CD4-positive, alpha-beta T cell (primary cell): ENCODE measurements around the gene CACNA1B. TPM values are rescaled to one million over a fixed set of nuclear protein-coding genes. Genes with fewer than 3 reads are reported as not detected.

Source experiments
- ATAC-seq: fragments of 200-7000 bp; cut with Tn5 transposase; one replicate; pipeline ENCODE4 v1.10.0; 2022; ENCODE audit warnings: mild to moderate bottlenecking; ENCODE audit not compliant: poor library complexity
- CTCF ChIA-PET: fragments of 350-600 bp; sonication (Branson Sonifier 250); formaldehyde crosslinking; loops from one replicate; lab custom pipeline; 2021; ENCODE audit warnings: antibody characterized with exemption, inconsistent platforms; lab: Charles Lee
- POLR2A ChIA-PET: fragments of 350-600 bp; sonication (Branson Sonifier 250); formaldehyde crosslinking; loops from one replicate; lab custom pipeline; 2021; ENCODE audit warnings: antibody characterized with exemption, inconsistent platforms; lab: Charles Lee
- DNase-seq, 14 experiments: peaks; one replicate each; pipeline ENCODE4 v3.0.0-alpha.2; 2013 to 2020; ENCODE audit warnings: mixed read lengths in 2 of 14
- H3K27ac ChIP-seq, 2 donors: one replicate each; pipeline versions ENCODE4 v1.5.1 to v1.7.0; 2013; ENCODE audit warnings: low read length in 2 of 2, low read depth in 1 of 2, mild to moderate bottlenecking in 1 of 2
- H3K27me3 ChIP-seq, 2 experiments: 1 replicate in 1 of 2; 2 replicates in 1 of 2; pipeline versions ENCODE4 v1.6.1 to v1.7.0; 2013; ENCODE audit warnings: low read length in 2 of 2, control low read depth in 1 of 2, mild to moderate bottlenecking in 1 of 2, moderate library complexity in 1 of 2; ENCODE audit not compliant: insufficient read depth in 2 of 2, control insufficient read depth in 1 of 2
- H3K36me3 ChIP-seq: one replicate; pipeline ENCODE4 v1.6.1; 2013; ENCODE audit warnings: low read length, control low read depth; ENCODE audit not compliant: insufficient read depth
- H3K4me1 ChIP-seq: one replicate; pipeline ENCODE4 v1.6.1; 2013; ENCODE audit warnings: low read length, control low read depth; ENCODE audit not compliant: insufficient read depth
- H3K4me3 ChIP-seq: one replicate; pipeline ENCODE4 v1.5.1; 2013; ENCODE audit warnings: mild to moderate bottlenecking, low read length, moderate library complexity
- H3K9me3 ChIP-seq, 2 experiments: 1 replicate in 1 of 2; 2 replicates in 1 of 2; pipeline versions ENCODE4 v1.6.1 to v1.7.0; 2013; ENCODE audit warnings: low read length in 2 of 2, mild to moderate bottlenecking in 2 of 2, control low read depth in 1 of 2, moderate library complexity in 1 of 2; ENCODE audit not compliant: control insufficient read depth in 1 of 2, insufficient read depth in 1 of 2
- H3K27ac Mint-ChIP-seq: one replicate; pipeline ENCODE4 v1.8.0; 2020; ENCODE audit warnings: mixed read lengths
- H3K27me3 Mint-ChIP-seq: one replicate; pipeline ENCODE4 v1.8.0; 2021; ENCODE audit warnings: mixed read lengths
- H3K36me3 Mint-ChIP-seq: one replicate; pipeline ENCODE4 v1.8.0; 2021; ENCODE audit warnings: low read depth, mixed read lengths
- H3K4me1 Mint-ChIP-seq: one replicate; pipeline ENCODE4 v1.8.0; 2021; ENCODE audit warnings: low read depth, mixed read lengths
- H3K4me3 Mint-ChIP-seq: one replicate; pipeline ENCODE4 v1.8.0; 2020; ENCODE audit warnings: mild to moderate bottlenecking, mixed read lengths
- H3K9me3 Mint-ChIP-seq: one replicate; pipeline ENCODE4 v1.8.0; 2020; ENCODE audit warnings: mixed read lengths
- intact Hi-C, 2 experiments: fragments of 100-400 bp; cut with DNase I in 1 of 2; cut with micrococcal nuclease in 1 of 2; formaldehyde crosslinking; loops; one replicate each; pipeline versions ENCODE4 v1.15.1 to v1.9.0; 2023 to 2025; cut with DNase I, micrococcal nuclease
- total RNA-seq, 174 experiments: library from RNA in 2 of 174; stranded (reverse) in 2 of 174; gene quantifications; one replicate each; pipeline ENCODE4 v1.2.3 and lab custom pipeline; 2021 to 2026
- TF ChIP-seq, protein P1 (sequence below): fragments of 200-600 bp; IDR thresholded peaks from one replicate; pipeline ENCODE4 v1.8.0; 2022; ENCODE audit warnings: antibody characterized with exemption, mild to moderate bottlenecking

The CACNA1B gene
- total RNA-seq, 2 experiments from 2014 or later: not detected

DNA sequence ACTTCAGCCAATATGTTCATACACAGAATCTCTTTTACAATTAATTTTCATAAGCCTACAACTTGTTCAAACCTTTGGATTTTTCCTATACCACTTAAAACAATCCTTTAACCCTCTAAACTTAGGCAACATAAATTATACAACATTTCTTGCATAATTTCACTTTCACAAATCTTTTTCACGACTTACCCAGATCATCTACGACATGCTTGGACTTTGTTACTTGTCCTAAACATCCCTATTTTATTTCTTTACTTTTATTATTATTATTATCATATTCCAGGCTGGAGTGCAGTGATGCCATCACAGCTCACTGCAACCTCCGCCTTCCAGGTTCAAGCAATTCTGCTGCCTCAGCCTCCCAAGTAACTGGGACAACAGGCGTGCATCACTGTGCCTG lies 68.0 kb downstream of the CACNA1B start:
- POLR2A ChIA-PET: no interaction called here

DNA sequence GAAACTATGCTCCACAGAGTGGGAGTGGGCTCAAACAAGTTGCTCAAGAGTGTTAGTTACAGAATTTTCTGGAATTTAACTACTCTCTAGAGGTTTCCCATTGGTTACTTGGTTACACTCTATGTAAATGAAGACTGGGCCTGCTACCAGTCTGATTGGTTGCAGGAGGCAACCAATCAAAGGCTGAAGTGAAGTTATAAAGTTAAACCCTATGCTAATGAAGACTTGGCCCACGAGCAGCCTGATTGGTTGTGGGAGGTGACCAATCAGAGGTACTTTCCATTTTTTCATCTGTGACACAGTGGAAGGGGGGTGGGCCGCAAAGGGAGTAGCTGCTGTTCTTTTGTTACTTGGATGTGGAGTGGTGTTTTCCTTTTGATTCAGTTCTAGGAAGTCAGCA lies 69.4 kb downstream of the CACNA1B start:
- Mint-ChIP-seq H3K9me3 (peaks cover 8% of the 10 kb centered on the region), H3K27ac (no peak overlapping the region), H3K27me3 (no peaks in the 10 kb centered on the region), H3K4me1 (no peaks in the 10 kb centered on the region), H3K4me3 (no peak overlapping the region), H3K36me3 (peaks cover 4% of the 10 kb centered on the region)
- no peak for ATAC-seq
- no peak overlapping the region for H3K27ac ChIP-seq
- intact Hi-C loops: no loop called here
- H3K36me3 ChIP-seq: no peaks in the 10 kb centered on the region
- ChIA-PET CTCF (no interaction called here), POLR2A (no interaction called here)
- TF ChIP-seq, protein P1, sequence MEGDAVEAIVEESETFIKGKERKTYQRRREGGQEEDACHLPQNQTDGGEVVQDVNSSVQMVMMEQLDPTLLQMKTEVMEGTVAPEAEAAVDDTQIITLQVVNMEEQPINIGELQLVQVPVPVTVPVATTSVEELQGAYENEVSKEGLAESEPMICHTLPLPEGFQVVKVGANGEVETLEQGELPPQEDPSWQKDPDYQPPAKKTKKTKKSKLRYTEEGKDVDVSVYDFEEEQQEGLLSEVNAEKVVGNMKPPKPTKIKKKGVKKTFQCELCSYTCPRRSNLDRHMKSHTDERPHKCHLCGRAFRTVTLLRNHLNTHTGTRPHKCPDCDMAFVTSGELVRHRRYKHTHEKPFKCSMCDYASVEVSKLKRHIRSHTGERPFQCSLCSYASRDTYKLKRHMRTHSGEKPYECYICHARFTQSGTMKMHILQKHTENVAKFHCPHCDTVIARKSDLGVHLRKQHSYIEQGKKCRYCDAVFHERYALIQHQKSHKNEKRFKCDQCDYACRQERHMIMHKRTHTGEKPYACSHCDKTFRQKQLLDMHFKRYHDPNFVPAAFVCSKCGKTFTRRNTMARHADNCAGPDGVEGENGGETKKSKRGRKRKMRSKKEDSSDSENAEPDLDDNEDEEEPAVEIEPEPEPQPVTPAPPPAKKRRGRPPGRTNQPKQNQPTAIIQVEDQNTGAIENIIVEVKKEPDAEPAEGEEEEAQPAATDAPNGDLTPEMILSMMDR: no peak
- no peaks in the 10 kb centered on the region for H3K27me3 ChIP-seq
- no peak for DNase-seq
- H3K9me3 ChIP-seq: peaks cover 12 to 24% of the 10 kb centered on the region in 2 experiments
- H3K4me1 ChIP-seq: no peaks in the 10 kb centered on the region
- H3K4me3 ChIP-seq: no peak overlapping the region

More for the DNA sequence above, 68.0 kb downstream of the CACNA1B start:
- CTCF ChIA-PET: no interaction called here
- Histone ChIP-seq H3K4me1 (no peaks in the 10 kb centered on the region), H3K27ac (no peak overlapping the region), H3K4me3 (no peak overlapping the region), H3K9me3 (peaks cover 12 to 24% of the 10 kb centered on the region in 2 experiments), H3K27me3 (no peaks in the 10 kb centered on the region), H3K36me3 (no peaks in the 10 kb centered on the region)
- ATAC-seq (no peak), DNase-seq (no peak)
- Mint-ChIP-seq H3K36me3 (peaks cover 4% of the 10 kb centered on the region), H3K4me3 (no peak overlapping the region), H3K27me3 (no peaks in the 10 kb centered on the region), H3K9me3 (peaks cover 11% of the 10 kb centered on the region), H3K4me1 (no peaks in the 10 kb centered on the region), H3K27ac (no peak overlapping the region)
- TF ChIP-seq, protein P1: no peak
- intact Hi-C loops: no loop called here

DNA sequence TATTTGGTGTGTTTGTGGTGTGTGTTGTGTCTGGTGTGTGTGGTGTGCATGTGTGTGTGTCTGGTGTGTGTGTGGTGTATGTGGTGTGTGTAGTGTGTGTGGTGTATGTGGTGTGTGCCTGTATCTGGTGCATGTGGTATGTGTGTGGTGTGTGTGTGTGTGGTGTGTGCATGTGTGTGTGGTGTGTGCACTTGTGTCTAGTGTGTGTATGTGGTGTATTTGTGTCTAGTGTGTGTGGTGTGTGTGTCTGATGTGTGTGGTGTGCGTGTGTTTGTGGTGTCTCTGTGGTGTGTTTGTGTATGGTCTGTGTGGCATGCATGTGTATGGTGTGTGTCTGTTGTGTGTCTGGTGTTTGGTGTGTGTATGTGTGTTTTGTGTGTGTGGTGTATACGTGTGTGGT lies 71.1 kb downstream of the CACNA1B start:
- Mint-ChIP-seq H3K9me3 (peaks cover 2% of the 10 kb centered on the region), H3K4me1 (no peaks in the 10 kb centered on the region), H3K4me3 (no peak overlapping the region), H3K27me3 (no peaks in the 10 kb centered on the region), H3K36me3 (no peaks in the 10 kb centered on the region), H3K27ac (no peak overlapping the region)
- no peak overlapping the region for H3K4me3 ChIP-seq
- ChIA-PET POLR2A (no interaction called here), CTCF (no interaction called here)
- no peaks in the 10 kb centered on the region for H3K36me3 ChIP-seq
- ATAC-seq: no peak
- peaks cover 10 to 18% of the 10 kb centered on the region in 2 experiments for H3K9me3 ChIP-seq
- H3K27ac ChIP-seq: no peak overlapping the region
- DNase-seq: no peak
- intact Hi-C loops: no loop called here
- no peaks in the 10 kb centered on the region for H3K27me3 ChIP-seq
- no peaks in the 10 kb centered on the region for H3K4me1 ChIP-seq
- TF ChIP-seq, protein P1: no peak
